Measurements from ENCODE around the gene NPTXR. TPM values are rescaled to one million over a fixed set of nuclear protein-coding genes. Genes with fewer than 3 reads are reported as not detected.

NPTXR gene
- total and polyA plus RNA-seq, 2 donors (not counting 3 experiments of a cell fraction or from before 2014, with no cell fraction given), result 0.37 to 0.73 TPM

- H3K4me3 ChIP-seq (replicated peaks in 1 of 3; ENCODE audit: insufficient read depth in 1 of 3, low read depth in 1 of 3, low read length in 3 of 3), result no peak overlapping the region
- no peaks in the 10 kb centered on the region for H3K79me2 ChIP-seq (ENCODE audit: control insufficient read depth, insufficient read depth, low read length)
- FAIRE-seq, result no peak
- H3K27me3 ChIP-seq (ENCODE audit: control insufficient read depth in 2 of 2, insufficient read depth in 2 of 2, low read length in 2 of 2), result no peaks in the 10 kb centered on the region
- H3K9me3 ChIP-seq (replicated peaks; ENCODE audit: control insufficient read depth, insufficient read depth, low read length), result no peaks in the 10 kb centered on the region
- TF ChIP-seq GATA2 (IDR thresholded peaks at IDR 0.05; ENCODE audit: insufficient read depth, insufficient read length, low read depth, low read length), result no peak
- no peak for TF ChIP-seq EZH2 (IDR thresholded peaks at IDR 0.05; ENCODE audit: borderline replicate concordance, low read depth, low read length, severe bottlenecking)
- no peak for TF ChIP-seq MYC (IDR thresholded peaks at IDR 0.05; ENCODE audit: low read depth, low read length)
- ChIA-PET CTCF (interaction anchor here (6.2 kb wide), 1 partner anchor 19 kb away, joined by 82 read pairs; no protein-coding TSS in a partner anchor), POLR2A (no interaction called here)
- no peak overlapping the region for H3K4me2 ChIP-seq (ENCODE audit: insufficient read depth, low read length)
- no peaks in the 10 kb centered on the region for H4K20me1 ChIP-seq (replicated peaks; ENCODE audit: control insufficient read depth, extremely low read depth, insufficient read depth, low read length)
- H3K36me3 ChIP-seq (ENCODE audit: control insufficient read depth in 2 of 2, extremely low read depth in 1 of 2, insufficient read depth in 2 of 2, low read length in 2 of 2), result peaks cover 0 to 3% of the 10 kb centered on the region in 2 experiments
- dilution Hi-C loops (cut with MboI; ENCODE audit: extremely low pct_ligation_motif_present, low sequenced_read_pairs), result no loop called here
- no peak overlapping the region for H3K9ac ChIP-seq (replicated peaks; ENCODE audit: extremely low read depth, insufficient read depth, low read length)
- no peaks in the 10 kb centered on the region for H3K9me1 ChIP-seq (replicated peaks; ENCODE audit: control insufficient read depth, extremely low read depth, insufficient read depth, low read length)
- intact Hi-C loops (cut with micrococcal nuclease), result no loop called here
- H3K4me1 ChIP-seq (ENCODE audit: control insufficient read depth, extremely low read depth, insufficient read depth, low read length), result peaks cover 14% of the 10 kb centered on the region
- H2AFZ ChIP-seq (ENCODE audit: low read depth, low read length), result no peak overlapping the region
- H3K27ac ChIP-seq (ENCODE audit: insufficient read depth, low read depth, low read length), result no peak overlapping the region
- DNase-seq (ENCODE audit: low read depth, low spot score), result no peak
- BruUV-seq (replicated peaks), result no TSS peak
These were observed 57.2 kb downstream of the NPTXR start for GRCh38 chr22:38786631-38787030.

DNA sequence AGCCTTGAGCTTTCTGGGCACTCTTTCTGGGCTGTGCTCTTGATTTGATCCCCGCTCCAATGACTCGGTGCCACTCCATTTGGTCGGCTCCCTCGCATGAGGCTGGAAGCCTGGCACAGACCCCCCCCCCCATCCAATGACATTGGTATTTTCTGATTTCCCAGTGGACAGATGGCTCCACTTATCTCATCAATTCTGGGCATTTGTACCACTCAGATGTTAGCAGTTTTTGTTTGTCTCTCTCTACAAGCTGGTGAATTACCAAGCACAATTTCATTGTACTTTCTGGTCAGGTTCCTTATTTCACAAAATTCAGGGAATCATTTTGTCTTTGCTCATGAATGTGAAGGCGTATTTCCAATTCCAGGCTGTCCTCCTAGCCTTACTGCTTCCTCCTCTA lies 59.0 kb downstream of the NPTXR start:
- no peaks in the 10 kb centered on the region for H3K27me3 ChIP-seq (ENCODE audit: control insufficient read depth in 2 of 2, insufficient read depth in 2 of 2, low read length in 2 of 2)
- dilution Hi-C loops (cut with MboI; ENCODE audit: extremely low pct_ligation_motif_present, low sequenced_read_pairs) (no loop called here), intact Hi-C loops (cut with micrococcal nuclease) (no loop called here)
- FAIRE-seq (no peak), DNase-seq (ENCODE audit: low read depth, low spot score) (no peak)
- POLR2A ChIA-PET, result no interaction called here
- BruUV-seq (replicated peaks), result no TSS peak
- H3K27ac ChIP-seq (ENCODE audit: insufficient read depth, low read depth, low read length), result no peak overlapping the region
- H3K9me1 ChIP-seq (replicated peaks; ENCODE audit: control insufficient read depth, extremely low read depth, insufficient read depth, low read length), result no peaks in the 10 kb centered on the region
- CTCF ChIA-PET, result interaction anchor here (6.2 kb wide), 1 partner anchor 17 kb away, joined by 82 read pairs; no protein-coding TSS in a partner anchor
- H3K79me2 ChIP-seq (ENCODE audit: control insufficient read depth, insufficient read depth, low read length), result no peaks in the 10 kb centered on the region
- no peaks in the 10 kb centered on the region for H3K36me3 ChIP-seq (ENCODE audit: control insufficient read depth in 2 of 2, extremely low read depth in 1 of 2, insufficient read depth in 2 of 2, low read length in 2 of 2)
- no peaks in the 10 kb centered on the region for H4K20me1 ChIP-seq (replicated peaks; ENCODE audit: control insufficient read depth, extremely low read depth, insufficient read depth, low read length)
- H3K4me2 ChIP-seq (ENCODE audit: insufficient read depth, low read length), result no peak overlapping the region
- H3K9me3 ChIP-seq (replicated peaks; ENCODE audit: control insufficient read depth, insufficient read depth, low read length), result no peaks in the 10 kb centered on the region
- peaks cover 14% of the 10 kb centered on the region for H3K4me1 ChIP-seq (ENCODE audit: control insufficient read depth, extremely low read depth, insufficient read depth, low read length)
- H2AFZ ChIP-seq (ENCODE audit: low read depth, low read length), result no peak overlapping the region
- no peak overlapping the region for H3K9ac ChIP-seq (replicated peaks; ENCODE audit: extremely low read depth, insufficient read depth, low read length)
- TF ChIP-seq POLR2AphosphoS5 (IDR thresholded peaks at IDR 0.05; ENCODE audit: insufficient read depth, low read depth, low read length), result no peak
- TF ChIP-seq JUN (IDR thresholded peaks at IDR 0.05; ENCODE audit: borderline replicate concordance, insufficient read depth, insufficient read length, low read depth), result no peak
- TF ChIP-seq EZH2 (IDR thresholded peaks at IDR 0.05; ENCODE audit: borderline replicate concordance, low read depth, low read length, severe bottlenecking), result no peak
- no peak for TF ChIP-seq CTCF (IDR thresholded peaks at IDR 0.05; ENCODE audit: extremely low read depth in 1 of 2, insufficient read depth in 1 of 2, low read depth in 1 of 2, low read length in 2 of 2)
- no peak for TF ChIP-seq FOS (IDR thresholded peaks at IDR 0.05; ENCODE audit: borderline replicate concordance, insufficient read depth, low read length)
- H3K4me3 ChIP-seq (replicated peaks in 1 of 3; ENCODE audit: insufficient read depth in 1 of 3, low read depth in 1 of 3, low read length in 3 of 3), result no peak overlapping the region
